Trophoblast cell (in vitro differentiated cells and primary cell): ENCODE data around the gene HIVEP3.

ENCODE experiments used
- DNase-seq, 2 donors: peaks; one replicate each; pipeline ENCODE4 v3.0.0-alpha.2; 2016
- H2AFZ ChIP-seq: 2 replicates; pipeline ENCODE4 v1.6.1; 2013; ENCODE audit warnings: low read length, moderate library complexity, mild to moderate bottlenecking; ENCODE audit not compliant: insufficient read depth, poor library complexity
- H2AK5ac ChIP-seq: 2 replicates; pipeline ENCODE4 v1.6.1; 2013; ENCODE audit warnings: mild to moderate bottlenecking, low read length
- H2BK120ac ChIP-seq: 2 replicates; pipeline ENCODE4 v1.6.1; 2013; ENCODE audit warnings: low read length, mild to moderate bottlenecking, moderate library complexity; ENCODE audit not compliant: insufficient read depth, poor library complexity
- H2BK12ac ChIP-seq: 2 replicates; pipeline ENCODE4 v1.6.1; 2013; ENCODE audit warnings: mild to moderate bottlenecking, low read length, moderate library complexity
- H2BK5ac ChIP-seq: 2 replicates; pipeline ENCODE4 v1.6.1; 2013; ENCODE audit warnings: low read length, low read depth, moderate library complexity, mild to moderate bottlenecking; ENCODE audit not compliant: poor library complexity
- H3K14ac ChIP-seq: 2 replicates; pipeline ENCODE4 v1.6.1; 2013; ENCODE audit warnings: mild to moderate bottlenecking, low read length
- H3K18ac ChIP-seq: 2 replicates; pipeline ENCODE4 v1.6.1; 2013; ENCODE audit warnings: mild to moderate bottlenecking, low read length
- H3K23ac ChIP-seq: 2 replicates; pipeline ENCODE4 v1.6.1; 2013; ENCODE audit warnings: low read length
- H3K27ac ChIP-seq: 2 replicates; pipeline ENCODE4 v1.5.1; 2013; ENCODE audit warnings: low read depth, mild to moderate bottlenecking, inconsistent platforms, low read length, moderate library complexity
- H3K27me3 ChIP-seq: 2 replicates; pipeline ENCODE4 v1.6.1; 2013; ENCODE audit warnings: inconsistent platforms, mild to moderate bottlenecking, low read length, moderate library complexity; ENCODE audit not compliant: insufficient read depth
- H3K36me3 ChIP-seq, 2 experiments: 1 replicate in 1 of 2; 2 replicates in 1 of 2; pipeline ENCODE4 v1.6.1; 2013; ENCODE audit warnings: low read length in 2 of 2, mild to moderate bottlenecking in 2 of 2, moderate library complexity in 1 of 2; ENCODE audit not compliant: insufficient read depth in 2 of 2, control insufficient read depth in 1 of 2
- H3K4ac ChIP-seq: 2 replicates; pipeline ENCODE4 v1.6.1; 2013; ENCODE audit warnings: low read depth, mild to moderate bottlenecking, low read length, moderate library complexity
- H3K4me1 ChIP-seq, 2 experiments: 1 replicate in 1 of 2; 2 replicates in 1 of 2; pipeline ENCODE4 v1.6.1; 2013; ENCODE audit warnings: low read length in 2 of 2, mild to moderate bottlenecking in 2 of 2, moderate library complexity in 1 of 2; ENCODE audit not compliant: insufficient read depth in 2 of 2, control insufficient read depth in 1 of 2
- H3K4me2 ChIP-seq: 2 replicates; pipeline ENCODE4 v1.6.1; 2013; ENCODE audit warnings: inconsistent platforms, mild to moderate bottlenecking, low read length, moderate library complexity
- H3K4me3 ChIP-seq: 2 replicates; pipeline ENCODE4 v1.5.1; 2013; ENCODE audit warnings: mild to moderate bottlenecking, low read depth, low read length, inconsistent platforms
- H3K79me1 ChIP-seq: one replicate; pipeline ENCODE4 v1.6.1; 2013; ENCODE audit warnings: low read length
- H3K79me2 ChIP-seq: 2 replicates; pipeline ENCODE4 v1.6.1; 2013; ENCODE audit warnings: low read length, mild to moderate bottlenecking; ENCODE audit not compliant: control insufficient read depth, insufficient read depth, poor library complexity
- H3K9ac ChIP-seq: 2 replicates; pipeline ENCODE4 v1.6.1; 2013; ENCODE audit warnings: mild to moderate bottlenecking, low read length
- H3K9me3 ChIP-seq: 2 replicates; pipeline ENCODE4 v1.6.1; 2013; ENCODE audit warnings: low read depth, mild to moderate bottlenecking, control low read depth, inconsistent platforms, low read length; ENCODE audit not compliant: insufficient read depth
- H4K12ac ChIP-seq: 2 replicates; pipeline ENCODE4 v1.6.1; 2013; ENCODE audit warnings: low read depth, mild to moderate bottlenecking, low read length, moderate library complexity
- H4K8ac ChIP-seq: 2 replicates; pipeline ENCODE4 v1.6.1; 2013; ENCODE audit warnings: low read depth, mild to moderate bottlenecking, low read length, moderate library complexity
- H4K91ac ChIP-seq: one replicate; pipeline ENCODE4 v1.6.1; 2013; ENCODE audit warnings: low read depth, mild to moderate bottlenecking, low read length, moderate library complexity
- WGBS: extraction: QIAGEN DNeasy Blood & Tissue Kit; methylation state at CpG from one replicate; pipeline ENCODE4 v1.1.7; 2013; ENCODE audit warnings: missing lambda C conversion rate; ENCODE audit not compliant: insufficient read length, insufficient coverage; ENCODE audit errors: extremely low coverage; 5-methylcytosine and 5-hydroxymethylcytosine counted together

HIVEP3 gene

GRCh38 chr1:41726292-41726691 is 192.4 kb downstream of the HIVEP3 start:
- no peak overlapping the region for H2AK5ac ChIP-seq
- H2BK12ac ChIP-seq: no peak overlapping the region
- no peak overlapping the region for H2BK120ac ChIP-seq
- no peak overlapping the region for H3K4me3 ChIP-seq
- H3K9me3 ChIP-seq: peaks cover 3% of the 10 kb centered on the region
- H4K8ac ChIP-seq: no peak overlapping the region
- no peak overlapping the region for H3K4ac ChIP-seq
- H3K9ac ChIP-seq: no peak overlapping the region
- H3K4me2 ChIP-seq: no peak overlapping the region
- no peak overlapping the region for H2AFZ ChIP-seq
- no CpG with 5 or more reads among the region's 4 CpGs for WGBS
- H4K12ac ChIP-seq: no peak overlapping the region
- H3K79me2 ChIP-seq: no peaks in the 10 kb centered on the region
- H3K36me3 ChIP-seq: no peaks in the 10 kb centered on the region
- H3K4me1 ChIP-seq: peaks cover 0 to 5% of the 10 kb centered on the region in 2 experiments
- H3K79me1 ChIP-seq: no peaks in the 10 kb centered on the region
- H3K23ac ChIP-seq: no peak overlapping the region
- H3K18ac ChIP-seq: no peak overlapping the region
- no peak overlapping the region for H3K14ac ChIP-seq
- no peaks in the 10 kb centered on the region for H3K27me3 ChIP-seq
- H4K91ac ChIP-seq: no peak overlapping the region
- H2BK5ac ChIP-seq: no peak overlapping the region
- DNase-seq: no peak
- H3K27ac ChIP-seq: no peak overlapping the region

- H2BK120ac ChIP-seq: no peak overlapping the region
- H3K79me1 ChIP-seq: no peaks in the 10 kb centered on the region
- H3K18ac ChIP-seq: no peak overlapping the region
- DNase-seq: no peak
- no peak overlapping the region for H3K4me2 ChIP-seq
- no peak overlapping the region for H2AK5ac ChIP-seq
- H3K23ac ChIP-seq: no peak overlapping the region
- H3K27me3 ChIP-seq: no peaks in the 10 kb centered on the region
- H3K27ac ChIP-seq: no peak overlapping the region
- WGBS: no CpG with 5 or more reads among the region's 3 CpGs
- no peak overlapping the region for H4K8ac ChIP-seq
- H3K9me3 ChIP-seq: no peaks in the 10 kb centered on the region
- no peak overlapping the region for H4K91ac ChIP-seq
- no peak overlapping the region for H4K12ac ChIP-seq
- no peak overlapping the region for H2BK12ac ChIP-seq
- H2BK5ac ChIP-seq: no peak overlapping the region
- H3K4me3 ChIP-seq: no peak overlapping the region
- no peak overlapping the region for H3K14ac ChIP-seq
- H3K36me3 ChIP-seq: no peaks in the 10 kb centered on the region
- no peak overlapping the region for H2AFZ ChIP-seq
- H3K9ac ChIP-seq: no peak overlapping the region
- H3K4me1 ChIP-seq: peaks cover 0 to 5% of the 10 kb centered on the region in 2 experiments
- H3K79me2 ChIP-seq: no peaks in the 10 kb centered on the region
- H3K4ac ChIP-seq: no peak overlapping the region
Observed at GRCh38 chr1:41724926-41725325, 193.8 kb downstream of the HIVEP3 start.

GRCh38 chr1:41724248-41724647 is 194.5 kb downstream of the HIVEP3 start:
- no peak overlapping the region for H2AFZ ChIP-seq
- H3K4ac ChIP-seq: no peak overlapping the region
- H3K27me3 ChIP-seq: no peaks in the 10 kb centered on the region
- H3K4me2 ChIP-seq: no peak overlapping the region
- no peak overlapping the region for H3K18ac ChIP-seq
- H3K4me3 ChIP-seq: no peak overlapping the region
- WGBS: no CpG with 5 or more reads among the region's 2 CpGs
- no peak overlapping the region for H2AK5ac ChIP-seq
- H2BK12ac ChIP-seq: no peak overlapping the region
- no peaks in the 10 kb centered on the region for H3K36me3 ChIP-seq
- H4K8ac ChIP-seq: no peak overlapping the region
- no peaks in the 10 kb centered on the region for H3K79me2 ChIP-seq
- no peak overlapping the region for H2BK5ac ChIP-seq
- H4K91ac ChIP-seq: no peak overlapping the region
- H3K79me1 ChIP-seq: no peaks in the 10 kb centered on the region
- H3K4me1 ChIP-seq: peaks cover 0 to 5% of the 10 kb centered on the region in 2 experiments
- no peak overlapping the region for H2BK120ac ChIP-seq
- H3K27ac ChIP-seq: no peak overlapping the region
- H3K9ac ChIP-seq: no peak overlapping the region
- no peaks in the 10 kb centered on the region for H3K9me3 ChIP-seq
- no peak overlapping the region for H4K12ac ChIP-seq
- H3K23ac ChIP-seq: no peak overlapping the region
- no peak for DNase-seq
- H3K14ac ChIP-seq: no peak overlapping the region

GRCh38 chr1:41723786-41724185 is 194.9 kb downstream of the HIVEP3 start:
- no peak overlapping the region for H2BK120ac ChIP-seq
- H2AFZ ChIP-seq: no peak overlapping the region
- H3K9ac ChIP-seq: no peak overlapping the region
- DNase-seq: no peak
- no peak overlapping the region for H3K23ac ChIP-seq
- no peak overlapping the region for H3K18ac ChIP-seq
- H3K4me2 ChIP-seq: no peak overlapping the region
- no peak overlapping the region for H3K4ac ChIP-seq
- no peaks in the 10 kb centered on the region for H3K9me3 ChIP-seq
- H4K91ac ChIP-seq: no peak overlapping the region
- peaks cover 0 to 4% of the 10 kb centered on the region in 2 experiments for H3K4me1 ChIP-seq
- H3K14ac ChIP-seq: no peak overlapping the region
- no peak overlapping the region for H2BK12ac ChIP-seq
- H2BK5ac ChIP-seq: no peak overlapping the region
- no peaks in the 10 kb centered on the region for H3K27me3 ChIP-seq
- H3K79me1 ChIP-seq: no peaks in the 10 kb centered on the region
- no peak overlapping the region for H3K27ac ChIP-seq
- H3K36me3 ChIP-seq: no peaks in the 10 kb centered on the region
- no peak overlapping the region for H2AK5ac ChIP-seq
- no peak overlapping the region for H3K4me3 ChIP-seq
- H4K12ac ChIP-seq: no peak overlapping the region
- no CpG with 5 or more reads among the region's 4 CpGs for WGBS
- no peaks in the 10 kb centered on the region for H3K79me2 ChIP-seq
- H4K8ac ChIP-seq: no peak overlapping the region
